ENCODE results near the gene PIEZO1. TPM values are rescaled to one million over a fixed set of nuclear protein-coding genes. Genes with fewer than 3 reads are reported as not detected.
"Not testable (repeated sequence)": the region's sequence is repeated elsewhere in the genome, so short reads cannot be mapped to it uniquely, and the experiment has no call there.

Gene PIEZO1
- total RNA-seq, 4 donors from 2014 or later, result 62.3 to 161 (median 123) TPM

DNA sequence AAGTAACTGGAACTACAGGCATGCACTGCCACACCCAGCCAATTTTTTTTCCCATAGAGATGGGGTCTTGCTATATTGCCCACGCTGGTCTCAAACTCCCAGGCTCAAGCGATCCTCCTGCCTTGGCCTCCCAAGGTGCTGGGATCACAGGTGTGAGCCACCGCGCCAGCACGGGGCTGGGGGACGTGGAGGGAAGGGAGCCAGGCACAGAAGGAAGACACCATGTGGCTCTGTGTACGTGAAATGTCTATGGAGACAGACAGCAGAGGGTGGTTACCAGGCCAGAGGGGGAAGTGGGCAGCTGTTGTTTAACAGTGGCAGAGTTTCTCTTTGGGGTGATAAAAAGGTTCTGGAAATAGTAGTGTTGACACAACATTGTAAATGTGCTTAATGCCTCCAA, 4.6 kb upstream of the PIEZO1 start:
- no peak for TF ChIP-seq POLR2A (IDR thresholded peaks at IDR 0.05)
- TF ChIP-seq, protein P1, sequence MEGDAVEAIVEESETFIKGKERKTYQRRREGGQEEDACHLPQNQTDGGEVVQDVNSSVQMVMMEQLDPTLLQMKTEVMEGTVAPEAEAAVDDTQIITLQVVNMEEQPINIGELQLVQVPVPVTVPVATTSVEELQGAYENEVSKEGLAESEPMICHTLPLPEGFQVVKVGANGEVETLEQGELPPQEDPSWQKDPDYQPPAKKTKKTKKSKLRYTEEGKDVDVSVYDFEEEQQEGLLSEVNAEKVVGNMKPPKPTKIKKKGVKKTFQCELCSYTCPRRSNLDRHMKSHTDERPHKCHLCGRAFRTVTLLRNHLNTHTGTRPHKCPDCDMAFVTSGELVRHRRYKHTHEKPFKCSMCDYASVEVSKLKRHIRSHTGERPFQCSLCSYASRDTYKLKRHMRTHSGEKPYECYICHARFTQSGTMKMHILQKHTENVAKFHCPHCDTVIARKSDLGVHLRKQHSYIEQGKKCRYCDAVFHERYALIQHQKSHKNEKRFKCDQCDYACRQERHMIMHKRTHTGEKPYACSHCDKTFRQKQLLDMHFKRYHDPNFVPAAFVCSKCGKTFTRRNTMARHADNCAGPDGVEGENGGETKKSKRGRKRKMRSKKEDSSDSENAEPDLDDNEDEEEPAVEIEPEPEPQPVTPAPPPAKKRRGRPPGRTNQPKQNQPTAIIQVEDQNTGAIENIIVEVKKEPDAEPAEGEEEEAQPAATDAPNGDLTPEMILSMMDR (IDR thresholded peaks at IDR 0.05), result no peak
- Histone ChIP-seq H3K27me3 (peaks cover 0 to 8% of the 10 kb centered on the region in 2 donors), H3K9me3 (no peaks in the 10 kb centered on the region), H3K36me3 (no peaks in the 10 kb centered on the region), H3K4me1 (no peaks in the 10 kb centered on the region), H3K4me3 (no peak overlapping the region), H3K27ac (no peak overlapping the region)
- intact Hi-C loops (cut with DNase I; ENCODE audit: low total_unique reads), result loop anchor here (5.0 kb wide), 1 partner anchor 47 kb away; no protein-coding TSS in a partner anchor
- no peak for DNase-seq

DNA sequence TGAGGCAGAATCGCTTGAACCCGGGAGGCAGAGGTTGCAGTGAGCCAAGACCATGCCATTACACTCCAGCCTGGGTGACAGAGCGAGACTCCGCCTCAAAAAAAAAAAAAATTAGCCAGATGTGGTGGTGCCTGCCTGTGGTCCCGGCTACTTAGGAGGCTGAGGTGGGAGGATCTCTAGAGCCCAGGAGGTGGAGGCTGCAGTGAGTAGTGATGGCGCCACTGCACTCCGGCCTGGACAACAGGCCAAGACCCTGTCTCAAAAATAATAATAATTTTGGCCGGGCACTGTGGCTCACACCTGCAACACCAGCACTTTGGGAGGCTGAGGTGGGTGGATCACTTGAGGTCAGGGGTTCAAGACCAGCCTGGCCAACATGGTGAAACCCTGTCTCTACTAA, 3.7 kb upstream of the PIEZO1 start:
- H3K4me1 ChIP-seq, H3K36me3 ChIP-seq, H3K9me3 ChIP-seq, H3K27me3 ChIP-seq, DNase-seq, H3K4me3 ChIP-seq, H3K27ac ChIP-seq: not testable (repeated sequence)
- intact Hi-C loops (cut with DNase I; ENCODE audit: low total_unique reads), result loop anchor here (5.0 kb wide), 1 partner anchor 46 kb away; no protein-coding TSS in a partner anchor

DNA sequence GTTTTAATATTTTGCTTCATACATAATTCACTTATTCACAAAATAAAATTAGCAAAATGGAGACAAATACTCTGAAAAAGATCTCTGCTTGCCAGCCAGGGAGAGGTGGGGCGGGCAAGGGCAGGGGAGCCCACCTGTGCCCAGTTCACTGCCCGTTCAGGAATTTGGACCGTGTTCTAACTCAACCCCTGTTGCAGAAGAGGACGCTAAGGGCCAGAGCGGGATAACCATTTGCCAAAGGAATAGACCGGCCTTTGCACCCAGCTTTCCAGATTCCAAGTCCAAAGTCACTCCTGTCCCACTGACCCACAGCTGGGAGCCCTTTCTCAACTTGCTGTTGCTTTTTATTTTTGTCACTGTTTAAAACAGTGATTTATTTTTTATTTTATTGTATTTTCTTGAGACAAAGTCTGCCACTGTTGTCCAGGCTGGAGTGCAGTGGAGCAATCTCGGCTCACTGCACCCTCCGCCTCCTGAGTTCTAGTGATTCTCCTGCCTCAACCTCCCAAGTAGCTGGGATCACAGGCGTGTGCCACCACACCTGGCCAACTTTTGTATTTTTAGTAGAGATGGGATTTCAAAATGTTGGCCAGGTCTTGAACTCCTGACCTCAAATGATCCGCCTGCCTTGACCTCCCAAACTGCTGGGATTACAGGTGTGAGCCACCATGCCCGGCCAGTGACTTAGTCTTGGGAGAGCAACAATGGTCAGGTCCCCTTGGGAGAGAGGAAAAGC, 2.7 kb upstream of the PIEZO1 start:
- H3K4me1 ChIP-seq, result no peaks in the 10 kb centered on the region
- DNase-seq, result no peak
- no peak overlapping the region for H3K4me3 ChIP-seq
- H3K27ac ChIP-seq, result no peak overlapping the region
- no peaks in the 10 kb centered on the region for H3K9me3 ChIP-seq
- TF ChIP-seq, protein P1 (IDR thresholded peaks at IDR 0.05), result no peak
- no peak for TF ChIP-seq POLR2A (IDR thresholded peaks at IDR 0.05)
- no peaks in the 10 kb centered on the region for H3K27me3 ChIP-seq
- intact Hi-C loops (cut with DNase I; ENCODE audit: low total_unique reads), result loop anchor here (5.0 kb wide), 1 partner anchor 45 kb away; no protein-coding TSS in a partner anchor
- H3K36me3 ChIP-seq, result no peaks in the 10 kb centered on the region

DNA sequence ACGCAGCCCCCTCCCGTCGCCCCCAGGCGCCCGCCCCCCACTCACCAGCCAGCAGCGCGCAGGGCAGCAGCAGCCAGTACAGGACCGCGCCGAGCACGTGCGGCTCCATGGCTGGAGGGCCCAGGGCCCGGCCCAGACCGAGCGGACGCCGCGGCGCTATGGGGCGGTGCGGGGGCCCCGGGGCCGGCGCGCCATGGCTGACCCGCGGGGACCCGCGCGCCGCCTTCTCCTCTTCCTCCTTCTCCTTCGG, 239 bp downstream of the PIEZO1 start:
- DNase-seq, result no peak
- Histone ChIP-seq H3K36me3 (no peaks in the 10 kb centered on the region), H3K27me3 (no peaks in the 10 kb centered on the region), H3K27ac (peak overlapping the region; percentile 82 to 97), H3K9me3 (no peaks in the 10 kb centered on the region), H3K4me3 (peak overlapping the region; percentile 44 to 97), H3K4me1 (peaks cover 0 to 4% of the 10 kb centered on the region in 2 donors)
- TF ChIP-seq, protein P1 (IDR thresholded peaks at IDR 0.05), result peak in 1 of 4 experiments; percentile 3
- TF ChIP-seq POLR2A (IDR thresholded peaks at IDR 0.05), result no peak
- intact Hi-C loops (cut with DNase I; ENCODE audit: low total_unique reads), result loop anchor here (5.0 kb wide), 1 partner anchor 42 kb away; no protein-coding TSS in a partner anchor

DNA sequence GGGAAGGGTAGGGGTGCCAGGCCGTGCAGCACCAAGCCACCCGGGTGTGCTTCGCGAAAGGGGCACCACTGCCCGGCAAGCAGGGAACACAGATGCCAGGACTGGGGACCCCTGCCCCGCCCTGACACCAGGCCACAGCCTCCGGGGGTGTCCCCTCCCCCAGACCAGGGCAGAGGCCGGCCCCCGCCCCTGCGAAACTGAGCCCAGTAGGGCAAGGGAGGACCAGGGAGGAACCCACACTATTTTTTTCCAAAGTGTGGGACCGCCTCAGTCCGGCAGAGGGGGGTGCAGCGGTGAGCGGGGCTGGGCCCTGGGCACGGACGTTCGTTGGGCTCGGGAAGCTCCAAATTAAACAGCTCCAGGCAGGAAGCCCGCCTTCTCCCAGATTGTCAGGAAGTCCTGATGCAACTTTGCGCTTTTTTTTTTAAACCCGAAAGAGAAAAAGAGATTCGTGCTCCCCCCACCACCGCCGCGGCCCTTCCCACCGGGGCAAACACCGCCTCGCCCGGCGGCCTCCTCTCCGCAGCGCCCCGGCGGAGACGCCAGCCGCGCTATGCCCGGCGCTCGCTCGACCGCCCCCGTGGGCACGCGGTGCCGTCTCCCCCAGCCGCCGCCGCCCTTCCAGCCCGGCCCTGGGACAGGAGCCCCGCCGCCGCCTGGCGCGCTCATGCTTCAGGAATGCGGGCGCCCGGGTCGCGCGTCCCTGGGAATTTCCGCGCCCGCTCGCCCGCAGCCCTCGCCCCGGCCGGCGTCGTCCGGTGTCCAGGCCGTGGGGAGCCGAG, 755 bp downstream of the PIEZO1 start:
- DNase-seq, result peak; percentile 80 to 85

More for the DNA sequence above, 755 bp downstream of the PIEZO1 start:
- H3K27ac ChIP-seq, result peak overlapping the region; percentile 82 to 97
- no peaks in the 10 kb centered on the region for H3K27me3 ChIP-seq
- no peak for TF ChIP-seq POLR2A (IDR thresholded peaks at IDR 0.05)
- TF ChIP-seq, protein P1 (IDR thresholded peaks at IDR 0.05), result peak; percentile 33 to 65 (median 48)
- H3K36me3 ChIP-seq, result no peaks in the 10 kb centered on the region
- peaks cover 0 to 9% of the 10 kb centered on the region in 2 donors for H3K4me1 ChIP-seq
- no peaks in the 10 kb centered on the region for H3K9me3 ChIP-seq
- peak overlapping the region; percentile 44 to 97 for H3K4me3 ChIP-seq
- intact Hi-C loops (cut with DNase I; ENCODE audit: low total_unique reads), result no loop called here
